Progenitor cell of endocrine pancreas (in vitro differentiated cells): ENCODE measurements around the gene PDZD8. TPM values are rescaled to one million over a fixed set of nuclear protein-coding genes. Genes with fewer than 3 reads are reported as not detected.

ENCODE experiments used
- DNase-seq: peaks from one replicate; pipeline ENCODE4 v3.0.0; 2021; ENCODE audit warnings: low spot score; ENCODE audit not compliant: unreplicated experiment
- H3K27ac Mint-ChIP-seq: 2 replicates; pipeline ENCODE4 v1.8.0; 2021; ENCODE audit warnings: mild to moderate bottlenecking, moderate library complexity, mixed read lengths
- H3K27me3 Mint-ChIP-seq: 2 replicates; pipeline ENCODE4 v1.8.0; 2021; ENCODE audit warnings: mixed read lengths
- H3K36me3 Mint-ChIP-seq: 2 replicates; pipeline ENCODE4 v1.8.0; 2022; ENCODE audit warnings: mixed read lengths; ENCODE audit not compliant: insufficient read depth
- H3K4me1 Mint-ChIP-seq: 2 replicates; pipeline ENCODE4 v1.8.0; 2021; ENCODE audit warnings: low read depth, mixed read lengths
- H3K4me3 Mint-ChIP-seq: 2 replicates; pipeline ENCODE4 v1.8.0; 2021; ENCODE audit warnings: low read depth, mild to moderate bottlenecking, moderate library complexity, mixed read lengths
- H3K9me3 Mint-ChIP-seq: 2 replicates; pipeline ENCODE4 v1.8.0; 2021; ENCODE audit warnings: low read depth, mixed read lengths
- total RNA-seq: library from RNA; stranded (reverse); gene quantifications from 2 replicates; pipeline ENCODE4 v1.2.1, GENCODE V29; 2021
- TF ChIP-seq, protein P1 (sequence below): fragments of 200-600 bp; sonication (generic); IDR thresholded peaks from one replicate; pipeline ENCODE4 v1.5.0; 2021; ENCODE audit warnings: antibody characterized with exemption, mild to moderate bottlenecking; ENCODE audit not compliant: unreplicated experiment

Gene PDZD8
- total RNA-seq, 1 donor from 2014 or later: 28.6 TPM

DNA sequence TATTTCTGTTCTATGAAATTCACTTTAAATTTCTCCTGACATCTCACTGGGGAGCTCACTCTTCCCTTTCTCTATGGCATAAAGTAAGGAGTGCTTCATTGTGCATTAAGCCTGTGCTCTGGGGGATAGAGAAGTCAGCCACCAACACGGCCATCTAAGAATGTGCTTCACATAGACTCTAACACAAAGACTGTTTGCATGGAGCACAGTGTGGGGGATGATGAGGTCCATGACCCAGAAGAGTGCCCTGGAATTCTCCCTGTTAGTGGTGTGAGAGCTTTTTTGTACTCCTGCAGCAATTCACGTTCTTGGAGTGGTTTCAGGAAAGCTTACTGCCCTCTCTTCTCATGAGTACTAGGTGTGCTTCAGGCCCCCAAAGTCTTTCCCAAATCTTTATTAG lies 43.9 kb upstream of the PDZD8 start:
- TF ChIP-seq, protein P1, sequence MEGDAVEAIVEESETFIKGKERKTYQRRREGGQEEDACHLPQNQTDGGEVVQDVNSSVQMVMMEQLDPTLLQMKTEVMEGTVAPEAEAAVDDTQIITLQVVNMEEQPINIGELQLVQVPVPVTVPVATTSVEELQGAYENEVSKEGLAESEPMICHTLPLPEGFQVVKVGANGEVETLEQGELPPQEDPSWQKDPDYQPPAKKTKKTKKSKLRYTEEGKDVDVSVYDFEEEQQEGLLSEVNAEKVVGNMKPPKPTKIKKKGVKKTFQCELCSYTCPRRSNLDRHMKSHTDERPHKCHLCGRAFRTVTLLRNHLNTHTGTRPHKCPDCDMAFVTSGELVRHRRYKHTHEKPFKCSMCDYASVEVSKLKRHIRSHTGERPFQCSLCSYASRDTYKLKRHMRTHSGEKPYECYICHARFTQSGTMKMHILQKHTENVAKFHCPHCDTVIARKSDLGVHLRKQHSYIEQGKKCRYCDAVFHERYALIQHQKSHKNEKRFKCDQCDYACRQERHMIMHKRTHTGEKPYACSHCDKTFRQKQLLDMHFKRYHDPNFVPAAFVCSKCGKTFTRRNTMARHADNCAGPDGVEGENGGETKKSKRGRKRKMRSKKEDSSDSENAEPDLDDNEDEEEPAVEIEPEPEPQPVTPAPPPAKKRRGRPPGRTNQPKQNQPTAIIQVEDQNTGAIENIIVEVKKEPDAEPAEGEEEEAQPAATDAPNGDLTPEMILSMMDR: no peak
- peaks cover 3% of the 10 kb centered on the region for H3K27me3 Mint-ChIP-seq
- no peaks in the 10 kb centered on the region for H3K4me1 Mint-ChIP-seq
- no peak for DNase-seq
- H3K36me3 Mint-ChIP-seq: no peaks in the 10 kb centered on the region
- no peaks in the 10 kb centered on the region for H3K9me3 Mint-ChIP-seq
- no peak overlapping the region for H3K27ac Mint-ChIP-seq
- H3K4me3 Mint-ChIP-seq: no peak overlapping the region

DNA sequence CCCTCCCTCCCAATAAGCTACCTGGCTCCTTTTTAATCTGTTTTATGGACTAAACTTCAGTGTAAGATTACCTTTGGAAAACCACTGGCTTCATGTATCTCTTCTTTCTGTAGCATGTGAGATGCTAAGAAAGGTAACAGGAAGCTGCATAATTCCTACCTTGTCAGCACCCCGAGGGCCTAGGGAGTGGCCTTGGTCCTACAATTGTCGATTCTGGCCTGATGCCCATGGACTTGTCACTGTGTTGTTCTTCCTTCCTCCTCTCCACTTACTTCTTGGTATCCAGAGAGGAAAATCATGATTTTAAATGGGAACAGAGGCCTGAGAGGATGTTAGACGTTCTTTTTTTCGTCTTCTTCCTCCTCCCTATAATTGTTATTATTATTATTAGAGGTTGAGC lies 42.9 kb upstream of the PDZD8 start:
- no peak for DNase-seq
- TF ChIP-seq, protein P1: no peak
- no peaks in the 10 kb centered on the region for H3K4me1 Mint-ChIP-seq
- peaks cover 3% of the 10 kb centered on the region for H3K27me3 Mint-ChIP-seq
- H3K9me3 Mint-ChIP-seq: no peaks in the 10 kb centered on the region
- H3K27ac Mint-ChIP-seq: no peak overlapping the region
- H3K36me3 Mint-ChIP-seq: no peaks in the 10 kb centered on the region
- H3K4me3 Mint-ChIP-seq: no peak overlapping the region

DNA sequence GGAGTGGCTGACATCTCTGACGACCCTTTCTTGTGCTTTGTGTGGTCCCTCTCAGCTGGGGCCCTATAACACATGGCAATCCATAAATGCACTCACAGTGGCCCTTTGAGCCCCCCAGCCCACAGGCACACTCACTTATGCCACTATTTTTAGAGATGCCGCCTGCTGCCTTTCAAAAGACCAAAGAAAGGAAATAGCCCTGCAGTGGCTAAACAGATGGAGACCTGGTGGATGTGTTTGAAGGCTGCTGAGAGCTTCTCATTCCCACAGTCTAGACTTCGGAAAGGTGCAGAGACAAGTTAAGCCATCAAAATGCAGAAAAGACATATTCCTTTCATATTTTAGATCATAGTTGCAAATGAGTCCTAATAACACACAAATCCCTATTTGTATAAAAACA lies 42.0 kb upstream of the PDZD8 start:
- DNase-seq: no peak
- Mint-ChIP-seq H3K27ac (no peak overlapping the region), H3K4me3 (no peak overlapping the region), H3K4me1 (no peaks in the 10 kb centered on the region), H3K36me3 (no peaks in the 10 kb centered on the region), H3K27me3 (peaks cover 9% of the 10 kb centered on the region), H3K9me3 (no peaks in the 10 kb centered on the region)
- TF ChIP-seq, protein P1: no peak

DNA sequence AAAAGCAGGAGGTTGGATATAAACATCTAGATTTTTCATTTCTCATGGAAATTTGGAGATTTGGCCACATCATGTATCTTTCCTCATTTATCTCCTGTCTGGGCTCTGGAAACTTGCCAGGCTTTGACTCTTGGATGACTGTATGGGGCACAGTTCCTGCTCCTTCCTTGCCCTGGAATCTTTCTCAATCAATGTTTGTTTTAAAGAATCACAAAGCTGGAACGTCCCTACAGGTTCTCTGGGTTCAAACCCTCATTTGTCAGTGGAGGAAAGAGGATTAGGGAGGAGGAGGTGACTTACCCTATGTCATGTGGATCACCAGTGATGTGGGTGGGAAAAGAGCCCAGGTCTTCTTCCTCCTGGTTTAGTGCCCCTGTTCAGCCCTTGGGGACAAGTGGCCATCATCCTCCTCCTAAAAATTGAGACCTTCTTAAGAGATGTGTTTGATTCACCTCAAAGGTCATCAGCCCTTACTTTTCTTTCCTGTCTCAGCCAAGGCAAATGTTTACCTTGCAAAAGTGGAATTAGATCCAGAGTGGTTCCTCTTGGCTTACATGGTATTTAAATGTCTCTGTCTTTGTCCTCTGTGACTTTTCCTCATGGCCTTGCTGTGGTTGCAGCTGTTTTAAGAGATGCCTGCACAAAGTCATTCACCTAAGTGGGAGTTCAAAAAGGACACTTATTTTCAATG lies 38.8 kb upstream of the PDZD8 start:
- Mint-ChIP-seq H3K9me3 (no peaks in the 10 kb centered on the region), H3K27ac (no peak overlapping the region), H3K36me3 (no peaks in the 10 kb centered on the region), H3K4me3 (no peak overlapping the region), H3K4me1 (peaks cover 8% of the 10 kb centered on the region), H3K27me3 (peaks cover 12% of the 10 kb centered on the region)
- TF ChIP-seq, protein P1: no peak
- DNase-seq: no peak

DNA sequence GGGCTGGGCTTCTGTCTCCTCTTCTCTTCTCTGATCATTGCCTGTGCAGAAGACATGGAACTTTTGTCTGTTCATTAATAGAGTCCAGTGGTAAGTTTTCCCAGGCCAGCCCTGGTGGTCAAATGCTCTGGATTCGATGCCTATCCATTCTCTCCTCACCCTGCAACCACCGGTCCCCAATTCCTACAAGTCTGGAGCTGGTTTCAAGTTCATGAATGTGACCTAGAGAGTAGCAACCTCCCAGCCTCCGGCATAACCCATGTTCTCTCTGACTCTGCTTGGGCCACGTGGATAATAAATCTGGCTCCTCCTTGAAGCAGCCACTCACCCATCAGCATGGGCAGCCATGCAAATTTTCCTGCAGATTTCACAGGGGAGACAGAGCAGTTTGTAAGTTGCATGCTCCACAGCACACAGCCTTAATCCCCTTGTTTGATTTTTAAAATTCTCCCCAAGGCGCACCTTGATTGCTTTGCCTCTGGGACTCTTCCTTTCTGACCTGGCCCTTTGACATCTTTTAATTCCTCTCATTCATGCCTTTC lies 37.3 kb upstream of the PDZD8 start:
- no peak overlapping the region for H3K27ac Mint-ChIP-seq
- peaks cover 14% of the 10 kb centered on the region for H3K27me3 Mint-ChIP-seq
- no peak overlapping the region for H3K4me3 Mint-ChIP-seq
- no peaks in the 10 kb centered on the region for H3K36me3 Mint-ChIP-seq
- no peak for DNase-seq
- no peaks in the 10 kb centered on the region for H3K9me3 Mint-ChIP-seq
- TF ChIP-seq, protein P1: no peak
- H3K4me1 Mint-ChIP-seq: peaks cover 8% of the 10 kb centered on the region
